Amniotic stem cell (primary cell): ENCODE data around the gene MAPK8.

Experiments used
- DNase-seq: peaks from one replicate; lab custom pipeline; 2025; lab: John Stamatoyannopoulos, UW

The MAPK8 gene

GRCh38 chr10:48450233-48450740 is 143.8 kb downstream of the MAPK8 start:
- DNase-seq, result no peak

- no peak for DNase-seq
Observed at GRCh38 chr10:48450741-48451466, 144.4 kb downstream of the MAPK8 start.

DNA sequence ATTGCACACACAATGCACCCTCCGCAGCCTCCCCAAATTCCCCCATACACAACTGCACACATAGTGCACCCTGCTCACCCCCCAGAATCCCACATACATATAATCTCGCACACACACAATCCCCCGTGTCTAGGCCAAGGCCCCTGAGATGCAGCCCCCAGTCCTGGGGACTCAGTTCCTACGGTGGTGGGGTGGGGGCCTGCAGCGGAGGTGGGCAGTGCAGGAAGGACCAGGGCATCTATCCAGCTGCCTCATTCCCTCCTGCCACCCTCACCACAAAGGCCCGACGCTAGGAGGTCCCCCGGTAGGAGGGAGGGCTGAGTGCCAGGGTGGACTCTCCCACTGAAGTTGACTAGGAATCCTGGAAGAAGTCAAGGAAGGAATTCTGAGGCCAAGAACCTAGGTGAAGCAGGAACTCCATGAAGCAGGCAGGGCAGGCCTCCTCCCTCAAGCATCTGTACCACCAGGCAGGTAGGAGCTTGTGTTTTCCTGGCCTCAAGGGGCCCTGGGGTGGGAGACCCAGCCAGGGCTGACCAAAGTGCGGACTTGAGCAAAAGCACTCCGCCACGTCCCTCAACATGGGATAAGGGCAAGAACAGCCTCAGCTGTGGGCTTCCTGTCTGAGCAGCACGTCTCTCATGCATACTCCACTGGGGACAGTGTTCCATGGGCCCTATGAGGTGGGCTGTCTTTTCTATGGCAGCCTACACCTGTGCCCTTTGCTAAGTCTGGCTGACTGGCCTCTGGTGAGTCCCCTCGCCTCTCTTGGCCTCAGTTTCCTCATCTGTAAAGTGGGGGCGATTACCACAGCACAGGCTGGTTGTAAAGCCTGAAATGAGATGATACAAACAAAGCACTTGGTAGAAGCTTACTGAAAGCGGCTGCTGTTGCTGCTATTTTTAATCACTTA is 145.7 kb downstream of the MAPK8 start:
- DNase-seq, result no peak

GRCh38 chr10:48452879-48453412 is 146.5 kb downstream of the MAPK8 start:
- no peak for DNase-seq

DNA sequence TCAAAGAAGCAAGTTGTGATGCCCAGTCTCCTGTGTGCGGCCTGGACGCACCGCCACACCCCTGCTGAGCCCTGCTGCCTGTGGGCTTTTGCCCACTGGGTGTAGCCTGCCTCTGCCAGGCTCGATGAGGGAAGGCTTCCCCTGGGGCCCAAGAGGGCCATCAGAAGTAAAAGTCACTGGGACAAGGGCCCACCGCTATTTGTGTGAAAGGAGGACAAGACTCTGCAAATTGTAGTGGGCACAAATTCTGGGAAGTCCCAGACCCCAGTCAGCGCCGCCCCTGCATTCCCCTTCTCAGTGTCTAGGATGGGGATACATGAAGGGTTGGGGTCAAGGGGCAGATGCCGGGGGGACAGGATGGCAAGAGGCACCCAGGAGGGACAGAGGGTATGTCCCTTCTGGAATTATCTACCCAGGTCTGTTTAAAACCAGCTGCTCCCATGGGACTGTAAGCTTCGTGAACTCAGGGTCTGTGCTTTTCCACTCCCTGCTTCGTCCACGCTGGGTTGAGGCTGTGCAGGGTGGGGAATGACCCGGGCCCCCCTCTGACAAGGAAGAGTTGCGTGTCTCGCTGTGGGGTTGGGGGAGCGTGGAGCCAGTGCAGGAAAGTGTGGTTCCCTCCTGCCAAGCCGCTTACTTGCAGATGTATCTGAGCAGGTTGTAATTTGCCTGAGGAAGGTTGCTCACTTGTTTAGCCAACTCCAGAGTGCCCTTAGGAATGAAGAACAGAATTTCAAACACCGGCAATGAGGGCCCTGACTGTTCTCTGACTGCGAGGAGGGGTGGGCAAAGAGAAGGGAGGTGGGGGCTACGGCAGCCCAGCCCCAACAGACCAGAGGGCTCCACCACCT is 147.2 kb downstream of the MAPK8 start:
- DNase-seq, result no peak

DNA sequence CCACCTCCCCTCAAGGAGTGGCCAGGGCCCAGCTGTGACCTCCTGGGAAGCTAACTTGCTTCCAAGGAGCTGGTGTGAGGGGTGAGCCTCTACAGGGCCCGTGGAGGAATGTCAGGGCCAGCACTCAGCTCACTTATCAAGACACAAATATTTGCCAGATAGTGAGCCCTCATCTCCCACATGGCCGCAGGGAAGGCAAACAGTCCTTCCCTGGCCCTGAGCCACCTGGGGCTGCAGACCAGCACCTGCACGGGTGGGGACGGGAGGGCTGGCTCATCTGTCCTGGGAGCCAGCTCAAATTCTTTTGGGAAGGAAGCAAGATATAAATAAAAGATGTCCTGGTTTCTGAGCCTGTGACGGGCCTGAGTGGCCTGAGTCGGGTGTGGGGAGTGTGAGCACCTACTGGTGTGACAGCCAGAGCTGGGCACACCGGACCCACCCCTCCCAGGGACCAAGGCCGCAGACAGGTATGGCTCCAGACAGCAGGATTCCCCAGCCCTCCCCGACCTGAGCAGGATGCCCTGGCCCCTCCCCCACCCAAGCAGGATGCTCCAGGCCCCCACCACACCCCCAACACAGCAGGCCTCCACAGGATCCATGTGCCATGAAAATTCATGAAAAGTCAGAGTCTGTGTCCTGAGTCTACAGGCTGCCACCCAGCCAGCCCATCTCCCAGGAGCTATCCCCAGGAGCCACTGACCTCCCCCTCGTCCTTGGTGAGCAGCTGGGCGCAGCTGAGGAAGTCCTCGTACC is 148.0 kb downstream of the MAPK8 start:
- no peak for DNase-seq

DNA sequence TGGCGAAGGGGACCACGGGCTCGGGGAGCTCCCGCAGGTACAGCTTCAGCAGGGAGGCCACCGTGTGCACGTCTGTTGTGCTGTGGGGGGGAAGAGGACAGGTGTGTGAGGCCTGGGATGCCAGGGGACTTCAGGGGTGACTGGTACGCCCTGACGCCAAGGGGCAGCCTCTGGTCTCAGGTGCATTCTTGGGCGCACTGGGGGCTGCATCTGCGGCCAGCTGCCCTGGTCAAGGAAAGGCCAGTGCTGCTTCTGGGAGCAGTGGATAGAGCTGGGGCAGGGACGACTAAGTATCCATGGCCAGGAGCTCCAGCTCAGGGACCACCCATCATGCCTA is 148.5 kb downstream of the MAPK8 start:
- no peak for DNase-seq

DNA sequence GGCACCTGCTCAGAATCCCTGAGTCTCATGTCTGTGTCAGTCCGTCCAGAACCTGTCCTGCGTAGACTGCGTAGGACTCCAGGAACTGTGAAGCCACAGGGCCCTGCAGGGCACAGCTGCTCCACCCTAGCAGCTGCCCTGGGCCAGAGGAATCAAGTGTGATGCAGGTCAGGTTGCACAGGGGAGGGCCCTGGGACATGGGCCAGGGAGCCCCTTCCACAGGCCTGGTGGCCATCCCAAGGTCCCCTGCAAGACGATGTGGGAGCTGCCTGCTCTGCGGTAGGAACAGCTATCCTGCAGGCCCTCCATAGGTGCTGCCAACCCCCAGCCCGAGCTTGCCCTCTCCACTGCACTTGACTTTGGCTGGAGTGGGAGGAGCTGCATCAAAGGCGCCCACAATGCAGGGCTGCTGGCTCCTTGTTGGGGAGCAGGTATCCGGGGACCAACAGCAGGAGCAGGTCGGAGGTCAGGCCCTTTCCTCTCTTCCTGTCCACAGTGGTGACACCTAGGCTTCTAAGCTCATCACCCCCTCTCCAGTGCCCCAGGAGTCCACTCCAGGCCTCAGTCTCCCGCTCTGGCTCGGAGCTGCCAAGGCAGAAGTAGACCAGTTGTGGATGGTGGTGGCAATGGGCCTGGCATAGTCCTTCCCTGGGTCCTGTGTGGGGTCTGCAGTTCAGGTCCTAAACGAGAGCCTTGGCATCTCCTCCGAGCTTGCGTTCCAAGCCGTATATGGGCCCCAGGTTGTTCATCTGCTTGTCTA is 149.1 kb downstream of the MAPK8 start:
- DNase-seq, result no peak

DNA sequence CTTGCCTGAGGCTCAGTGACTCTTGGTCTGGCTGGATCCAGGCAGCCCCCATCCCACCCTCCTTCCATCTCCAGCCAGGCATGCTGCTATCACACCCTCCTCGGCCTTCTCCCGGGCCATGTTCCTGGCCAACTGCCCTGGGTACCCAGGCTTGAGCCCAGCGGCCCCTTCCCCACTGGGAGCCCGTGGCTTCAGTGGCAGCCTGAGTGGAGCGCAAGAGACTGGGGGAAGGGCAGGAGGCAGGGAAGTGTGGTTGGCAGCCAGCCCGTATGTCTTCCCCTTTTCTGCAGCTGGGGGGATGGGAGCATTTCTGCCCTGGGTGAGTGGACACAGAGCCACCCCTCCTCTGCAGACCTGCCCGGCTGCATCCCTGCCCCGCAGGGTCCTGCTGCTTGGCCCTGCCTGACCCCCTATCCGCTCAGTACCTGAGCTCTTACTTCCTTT is 149.9 kb downstream of the MAPK8 start:
- DNase-seq, result no peak

DNA sequence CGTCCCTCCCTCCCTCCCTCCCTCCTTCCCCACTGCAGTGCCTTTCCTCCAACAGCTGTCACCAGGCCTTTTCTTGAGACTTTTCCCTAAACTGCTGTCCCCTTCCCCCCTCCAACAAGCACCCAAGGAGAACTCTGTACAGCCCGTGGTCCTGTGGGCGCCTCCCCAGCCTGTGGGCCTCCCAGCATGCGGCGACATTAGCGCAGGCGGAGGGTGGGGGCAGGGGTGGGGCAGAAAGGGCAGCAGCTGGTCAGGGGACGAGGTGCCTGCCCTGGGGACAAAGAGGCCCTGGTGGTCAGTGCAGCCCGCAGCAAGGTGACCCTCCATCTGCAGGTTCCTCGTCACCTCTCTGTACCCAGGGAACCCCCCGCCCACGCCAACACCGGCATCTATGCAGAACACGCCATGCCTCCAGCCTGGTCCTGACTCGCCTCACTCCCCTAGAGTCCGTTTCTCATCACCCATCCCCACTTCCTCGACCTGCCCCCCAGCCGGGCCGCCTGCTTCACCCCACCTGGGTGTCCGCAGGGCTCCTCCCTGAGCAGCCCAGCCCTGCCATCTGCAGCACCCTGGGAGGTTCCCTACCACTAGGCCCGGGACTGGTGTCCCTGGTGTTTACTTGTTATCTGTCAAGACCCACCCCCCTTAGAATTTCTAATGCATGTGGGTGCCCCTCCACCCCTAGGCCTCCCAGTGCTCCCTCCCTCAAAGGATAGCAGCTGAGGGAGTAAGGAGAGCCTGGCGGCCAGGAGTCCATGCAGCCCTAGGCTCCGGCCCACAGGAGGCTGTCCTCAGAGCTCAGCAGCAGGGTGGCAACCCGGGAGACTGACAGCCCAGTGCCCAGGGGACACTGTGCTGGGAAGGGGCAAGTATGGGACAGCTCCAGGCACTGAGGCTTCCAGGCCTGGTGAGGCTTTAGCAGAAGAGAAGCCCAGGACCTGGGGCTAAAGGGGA is 150.6 kb downstream of the MAPK8 start:
- DNase-seq, result no peak

DNA sequence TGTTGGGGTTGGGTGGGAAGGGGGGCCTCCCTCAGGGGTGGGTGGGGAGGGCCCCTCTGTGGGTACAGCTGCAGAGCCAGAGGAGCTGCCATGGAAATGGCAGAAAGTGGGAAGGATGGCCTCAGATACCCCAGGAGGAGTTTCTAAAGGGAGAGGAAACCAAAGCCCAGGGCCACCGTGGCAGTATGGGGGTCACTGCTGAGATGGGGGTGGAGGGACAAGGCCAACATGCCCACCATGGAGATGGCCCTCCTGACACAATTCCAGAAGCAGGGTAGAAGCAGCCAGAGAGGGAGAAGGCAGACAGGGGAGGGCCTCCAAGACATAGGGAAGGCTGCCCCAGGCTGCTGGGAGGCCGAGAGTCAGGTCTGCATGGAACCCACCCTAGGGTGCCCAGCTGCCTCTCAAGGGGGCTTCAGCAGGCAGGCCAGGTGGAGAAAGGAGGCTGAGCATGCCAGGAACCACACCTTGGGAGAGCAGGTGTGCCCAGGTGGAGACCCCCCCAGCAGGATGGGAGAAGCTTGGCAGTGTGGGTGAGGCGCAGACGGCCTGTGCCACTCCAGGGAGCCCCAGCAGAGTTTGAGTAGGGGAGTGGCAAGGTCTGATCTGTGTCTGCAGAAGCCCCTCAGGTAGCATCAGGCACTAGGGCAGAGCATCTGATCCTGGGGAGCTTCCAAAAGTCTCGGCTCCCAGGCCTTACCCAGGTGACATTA is 151.6 kb downstream of the MAPK8 start:
- DNase-seq, result no peak

- no peak for DNase-seq
Observed at GRCh38 chr10:48458662-48459048, 152.2 kb downstream of the MAPK8 start.

GRCh38 chr10:48459270-48460150 is 153.0 kb downstream of the MAPK8 start:
- no peak for DNase-seq

- no peak for DNase-seq
Observed at GRCh38 chr10:48460182-48460581, 153.7 kb downstream of the MAPK8 start.

- DNase-seq, result no peak
Observed at GRCh38 chr10:48461623-48462481, 155.4 kb downstream of the MAPK8 start.

- no peak for DNase-seq
Observed at GRCh38 chr10:48462482-48463020, 156.1 kb downstream of the MAPK8 start.
